ENCODE results near the gene SERINC1.
"Not testable (repeated sequence)": the region's sequence is repeated elsewhere in the genome, so short reads cannot be mapped to it uniquely, and the experiment has no call there.

Gene SERINC1

GRCh38 chr6:122459240-122459639 lies 12.4 kb downstream of the SERINC1 start:
- Histone ChIP-seq H3K4me1 (ENCODE audit: insufficient read depth, low read length) (no peaks in the 10 kb centered on the region), H3K36me3 (ENCODE audit: insufficient read depth, low read length) (peaks cover 3% of the 10 kb centered on the region; the same call in 1 of the 2 replicates), H3K9ac (ENCODE audit: low read depth, low read length) (no peak overlapping the region)

GRCh38 chr6:122458087-122458486 lies 13.5 kb downstream of the SERINC1 start:
- Histone ChIP-seq H3K36me3 (ENCODE audit: insufficient read depth, low read length) (peaks cover 3% of the 10 kb centered on the region; the same call in 1 of the 2 replicates), H3K9me3 (ENCODE audit: control insufficient read depth, insufficient read depth, low read length) (no peaks in the 10 kb centered on the region), H3K4me1 (ENCODE audit: insufficient read depth, low read length) (no peaks in the 10 kb centered on the region; the same call in 1 of the 2 replicates), H3K9ac (ENCODE audit: low read depth, low read length) (no peak overlapping the region)

More at GRCh38 chr6:122459240-122459639, 12.4 kb downstream of the SERINC1 start:
- H3K9me3 ChIP-seq (ENCODE audit: control insufficient read depth, insufficient read depth, low read length): no peaks in the 10 kb centered on the region

- H3K36me3 ChIP-seq (ENCODE audit: insufficient read depth, low read length); H3K4me1 ChIP-seq (ENCODE audit: insufficient read depth, low read length); H3K9ac ChIP-seq (ENCODE audit: low read depth, low read length); H3K9me3 ChIP-seq (ENCODE audit: control insufficient read depth, insufficient read depth, low read length): not testable (repeated sequence)
These were observed 16.5 kb downstream of the SERINC1 start for GRCh38 chr6:122455116-122455515.

- Histone ChIP-seq H3K9ac (ENCODE audit: low read depth, low read length) (no peak overlapping the region), H3K36me3 (ENCODE audit: insufficient read depth, low read length) (peaks cover 3% of the 10 kb centered on the region; the same call in 1 of the 2 replicates), H3K9me3 (ENCODE audit: control insufficient read depth, insufficient read depth, low read length) (no peaks in the 10 kb centered on the region), H3K4me1 (ENCODE audit: insufficient read depth, low read length) (peaks cover 6% of the 10 kb centered on the region; the same call in 1 of the 2 replicates)
These were observed 16.9 kb downstream of the SERINC1 start for GRCh38 chr6:122454673-122455072.

- H3K36me3 ChIP-seq (ENCODE audit: insufficient read depth, low read length): peaks cover 10% of the 10 kb centered on the region; the same call in 1 of the 2 replicates
- no peak overlapping the region for H3K9ac ChIP-seq (ENCODE audit: low read depth, low read length)
These were observed 19.1 kb downstream of the SERINC1 start for GRCh38 chr6:122452509-122452908.

GRCh38 chr6:122449069-122449468 lies 22.5 kb downstream of the SERINC1 start:
- Histone ChIP-seq H3K9me3 (ENCODE audit: control insufficient read depth, insufficient read depth, low read length) (no peaks in the 10 kb centered on the region), H3K36me3 (ENCODE audit: insufficient read depth, low read length) (peaks cover 13% of the 10 kb centered on the region; the same call in 1 of the 2 replicates), H3K9ac (ENCODE audit: low read depth, low read length) (no peak overlapping the region), H3K4me1 (ENCODE audit: insufficient read depth, low read length) (peaks cover 6% of the 10 kb centered on the region; the same call in 1 of the 2 replicates)

More at GRCh38 chr6:122452509-122452908, 19.1 kb downstream of the SERINC1 start:
- no peaks in the 10 kb centered on the region for H3K9me3 ChIP-seq (ENCODE audit: control insufficient read depth, insufficient read depth, low read length)
- H3K4me1 ChIP-seq (ENCODE audit: insufficient read depth, low read length): peaks cover 6% of the 10 kb centered on the region; the same call in 1 of the 2 replicates

- H3K4me1 ChIP-seq (ENCODE audit: insufficient read depth, low read length): no peaks in the 10 kb centered on the region
- H3K9me3 ChIP-seq (ENCODE audit: control insufficient read depth, insufficient read depth, low read length): peaks cover 7% of the 10 kb centered on the region
- H3K9ac ChIP-seq (ENCODE audit: low read depth, low read length): no peak overlapping the region
- peaks cover 17% of the 10 kb centered on the region for H3K36me3 ChIP-seq (ENCODE audit: insufficient read depth, low read length)
These were observed 26.3 kb downstream of the SERINC1 start for GRCh38 chr6:122445274-122445673.

- peaks cover 20% of the 10 kb centered on the region for H3K36me3 ChIP-seq (ENCODE audit: insufficient read depth, low read length)
- H3K4me1 ChIP-seq (ENCODE audit: insufficient read depth, low read length): no peaks in the 10 kb centered on the region
These were observed 32.6 kb downstream of the SERINC1 start for GRCh38 chr6:122438975-122439374.

GRCh38 chr6:122432816-122433215 lies 38.8 kb downstream of the SERINC1 start:
- Histone ChIP-seq H3K9ac (ENCODE audit: low read depth, low read length) (no peak overlapping the region), H3K4me1 (ENCODE audit: insufficient read depth, low read length) (no peaks in the 10 kb centered on the region), H3K9me3 (ENCODE audit: control insufficient read depth, insufficient read depth, low read length) (0 out of 2 replicates have a peak, but pooled peaks cover 2% of the 10 kb centered on the region), H3K36me3 (ENCODE audit: insufficient read depth, low read length) (peaks cover 2% of the 10 kb centered on the region; the same call in 1 of the 2 replicates)

More at GRCh38 chr6:122438975-122439374, 32.6 kb downstream of the SERINC1 start:
- peaks cover 22% of the 10 kb centered on the region for H3K9me3 ChIP-seq (ENCODE audit: control insufficient read depth, insufficient read depth, low read length)
- H3K9ac ChIP-seq (ENCODE audit: low read depth, low read length): no peak overlapping the region

- Histone ChIP-seq H3K9me3 (ENCODE audit: control insufficient read depth, insufficient read depth, low read length) (no peaks in the 10 kb centered on the region), H3K9ac (ENCODE audit: low read depth, low read length) (no peak overlapping the region), H3K36me3 (ENCODE audit: insufficient read depth, low read length) (peaks cover 2% of the 10 kb centered on the region; the same call in 1 of the 2 replicates), H3K4me1 (ENCODE audit: insufficient read depth, low read length) (no peaks in the 10 kb centered on the region)
These were observed 39.8 kb downstream of the SERINC1 start for GRCh38 chr6:122431780-122432179.

- Histone ChIP-seq H3K4me1 (ENCODE audit: insufficient read depth, low read length) (no peaks in the 10 kb centered on the region), H3K9ac (ENCODE audit: low read depth, low read length) (no peak overlapping the region), H3K36me3 (ENCODE audit: insufficient read depth, low read length) (no peaks in the 10 kb centered on the region), H3K9me3 (ENCODE audit: control insufficient read depth, insufficient read depth, low read length) (no peaks in the 10 kb centered on the region)
These were observed 42.3 kb downstream of the SERINC1 start for GRCh38 chr6:122429323-122429722.

- H3K9me3 ChIP-seq (ENCODE audit: control insufficient read depth, insufficient read depth, low read length): no peaks in the 10 kb centered on the region
- H3K36me3 ChIP-seq (ENCODE audit: insufficient read depth, low read length): no peaks in the 10 kb centered on the region
- H3K9ac ChIP-seq (ENCODE audit: low read depth, low read length): no peak overlapping the region
- H3K4me1 ChIP-seq (ENCODE audit: insufficient read depth, low read length): no peaks in the 10 kb centered on the region
These were observed 42.8 kb downstream of the SERINC1 start for GRCh38 chr6:122428781-122429180.

GRCh38 chr6:122426597-122426996 lies 45.0 kb downstream of the SERINC1 start:
- no peaks in the 10 kb centered on the region for H3K36me3 ChIP-seq (ENCODE audit: insufficient read depth, low read length)
- H3K9me3 ChIP-seq (ENCODE audit: control insufficient read depth, insufficient read depth, low read length): no peaks in the 10 kb centered on the region
- H3K9ac ChIP-seq (ENCODE audit: low read depth, low read length): no peak overlapping the region
- H3K4me1 ChIP-seq (ENCODE audit: insufficient read depth, low read length): no peaks in the 10 kb centered on the region

- no peaks in the 10 kb centered on the region for H3K9me3 ChIP-seq (ENCODE audit: control insufficient read depth, insufficient read depth, low read length)
- H3K9ac ChIP-seq (ENCODE audit: low read depth, low read length): no peak overlapping the region
- no peaks in the 10 kb centered on the region for H3K4me1 ChIP-seq (ENCODE audit: insufficient read depth, low read length)
- H3K36me3 ChIP-seq (ENCODE audit: insufficient read depth, low read length): no peaks in the 10 kb centered on the region; the same call in none of the 2 replicates
These were observed 47.9 kb downstream of the SERINC1 start for GRCh38 chr6:122423734-122424133.

GRCh38 chr6:122422614-122423267 lies 48.9 kb downstream of the SERINC1 start:
- H3K36me3 ChIP-seq (ENCODE audit: insufficient read depth, low read length): no peaks in the 10 kb centered on the region; the same call in none of the 2 replicates
- no peak overlapping the region for H3K9ac ChIP-seq (ENCODE audit: low read depth, low read length)
- H3K9me3 ChIP-seq (ENCODE audit: control insufficient read depth, insufficient read depth, low read length): no peaks in the 10 kb centered on the region
- no peaks in the 10 kb centered on the region for H3K4me1 ChIP-seq (ENCODE audit: insufficient read depth, low read length)
